Body of pancreas (tissue), 4 donors: Measurements from ENCODE around the gene IVD.

Experiments
- CTCF ChIP-seq, 7 experiments: fragments of 450-650 bp in 4 of 7; fragments of 200-600 bp in 3 of 7; sonication (generic) in 3 of 7; IDR thresholded peaks; one replicate each; pipeline ENCODE4 v1.5.1; 2016 to 2019; ENCODE audit warnings: antibody characterized with exemption in 7 of 7
- POLR2A ChIP-seq, 3 donors: fragments of 450-650 bp; IDR thresholded peaks; one replicate each; pipeline ENCODE4 v1.6.1; 2016; ENCODE audit warnings: antibody characterized with exemption in 3 of 3, mild to moderate bottlenecking in 2 of 3

DNA sequence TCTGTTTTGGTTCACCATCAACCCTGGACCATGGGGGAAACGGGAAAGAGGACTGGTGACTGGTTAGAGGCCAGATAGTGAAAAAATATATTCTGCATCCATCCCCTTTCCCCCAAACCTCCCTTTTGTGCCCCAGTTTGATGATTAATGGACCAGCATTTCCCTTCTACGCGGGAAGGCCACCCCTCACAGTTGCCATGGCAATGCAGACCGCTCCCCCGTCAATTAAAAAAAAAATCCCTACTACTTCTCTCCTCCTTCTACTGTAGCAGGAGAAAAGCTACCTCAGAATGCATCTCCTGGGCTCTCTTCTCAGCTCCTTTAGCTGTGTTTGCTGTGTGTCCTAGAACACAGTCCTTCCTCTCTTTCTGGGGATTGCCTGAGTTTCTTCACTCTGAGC, 39.1 kb downstream of the IVD start:
- TF ChIP-seq CTCF (IDR thresholded peaks at IDR 0.05) (no peak), POLR2A (IDR thresholded peaks at IDR 0.05) (no peak)
